GM10248 (cell line): ENCODE results near the gene DAB1.

Experiments
- CTCF ChIA-PET: fragments of 300-600 bp; sonication (Branson Sonifier 250); formaldehyde crosslinking; extraction: SDS; loops from one replicate; lab custom pipeline; 2021; ENCODE audit warnings: antibody characterized with exemption; lab: Yijun Ruan, JAX
- POLR2A ChIA-PET: fragments of 350-650 bp; sonication (Branson Sonifier 250); formaldehyde crosslinking; extraction: SDS; loops from one replicate; lab custom pipeline; 2020; ENCODE audit warnings: antibody characterized with exemption; lab: Yijun Ruan, JAX
- DNase-seq: peaks from one replicate; pipeline ENCODE4 v3.0.0; 2012; ENCODE audit errors: extremely low spot score
- TF ChIP-seq, protein P1 (sequence below): IDR thresholded peaks from 2 replicates; pipeline ENCODE4 v1.5.1; 2012; ENCODE audit warnings: mild to moderate bottlenecking, low read depth; ENCODE audit errors: extremely low read depth, missing control alignments, control extremely low read depth

Gene DAB1

DNA sequence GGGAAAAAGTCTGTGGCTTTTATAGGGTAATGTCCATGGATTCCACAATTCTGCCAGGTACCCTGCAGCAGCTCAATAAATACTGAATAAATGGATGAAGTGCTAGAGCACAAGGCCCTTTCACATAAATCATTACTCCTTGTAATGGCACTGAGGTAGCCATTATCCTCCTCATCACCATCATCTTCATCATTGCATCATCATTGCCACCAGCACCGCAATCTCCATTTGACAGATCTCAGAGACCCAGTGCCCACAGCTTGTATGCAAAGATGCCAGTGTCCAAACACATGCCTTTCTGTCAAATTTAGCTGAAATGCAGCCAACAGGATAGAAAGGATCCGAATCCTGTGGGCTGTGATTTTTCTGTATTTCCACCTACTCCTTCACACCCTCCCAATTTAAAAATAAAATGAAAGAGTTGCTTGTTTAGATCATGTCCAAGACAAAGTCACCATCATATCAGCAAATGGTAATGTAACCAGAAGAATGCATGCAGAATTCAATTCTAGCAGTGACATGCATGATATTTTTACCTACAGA is 17.4 kb downstream of the DAB1 start:
- TF ChIP-seq, protein P1, sequence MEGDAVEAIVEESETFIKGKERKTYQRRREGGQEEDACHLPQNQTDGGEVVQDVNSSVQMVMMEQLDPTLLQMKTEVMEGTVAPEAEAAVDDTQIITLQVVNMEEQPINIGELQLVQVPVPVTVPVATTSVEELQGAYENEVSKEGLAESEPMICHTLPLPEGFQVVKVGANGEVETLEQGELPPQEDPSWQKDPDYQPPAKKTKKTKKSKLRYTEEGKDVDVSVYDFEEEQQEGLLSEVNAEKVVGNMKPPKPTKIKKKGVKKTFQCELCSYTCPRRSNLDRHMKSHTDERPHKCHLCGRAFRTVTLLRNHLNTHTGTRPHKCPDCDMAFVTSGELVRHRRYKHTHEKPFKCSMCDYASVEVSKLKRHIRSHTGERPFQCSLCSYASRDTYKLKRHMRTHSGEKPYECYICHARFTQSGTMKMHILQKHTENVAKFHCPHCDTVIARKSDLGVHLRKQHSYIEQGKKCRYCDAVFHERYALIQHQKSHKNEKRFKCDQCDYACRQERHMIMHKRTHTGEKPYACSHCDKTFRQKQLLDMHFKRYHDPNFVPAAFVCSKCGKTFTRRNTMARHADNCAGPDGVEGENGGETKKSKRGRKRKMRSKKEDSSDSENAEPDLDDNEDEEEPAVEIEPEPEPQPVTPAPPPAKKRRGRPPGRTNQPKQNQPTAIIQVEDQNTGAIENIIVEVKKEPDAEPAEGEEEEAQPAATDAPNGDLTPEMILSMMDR = no peak
- CTCF ChIA-PET = interaction anchor here (1.4 kb wide), 1 partner anchor 12 kb away, joined by 3 read pairs; no protein-coding TSS in a partner anchor
- DNase-seq = no peak
- POLR2A ChIA-PET = no interaction called here

DNA sequence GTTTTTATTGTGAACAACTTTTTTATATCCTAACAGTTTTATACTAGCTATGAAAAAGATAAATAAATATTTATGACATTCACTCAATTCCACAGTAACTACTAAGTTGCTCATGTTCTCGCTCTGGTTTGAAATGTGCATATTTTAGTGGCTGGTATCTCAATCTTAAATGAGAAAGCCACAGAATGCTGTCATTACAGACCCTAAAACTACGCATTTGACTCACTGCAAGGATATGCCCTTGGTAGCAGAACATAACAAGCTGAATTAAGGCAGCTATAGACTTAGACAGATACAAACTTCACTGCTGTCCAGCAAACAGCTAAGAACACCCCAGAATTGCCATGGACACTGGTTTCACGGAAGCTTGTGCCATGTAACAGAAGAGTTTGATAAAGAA is 19.0 kb downstream of the DAB1 start:
- TF ChIP-seq, protein P1 = no peak
- CTCF ChIA-PET = interaction anchor here (0.8 to 1.4 kb wide), 2 partner anchors 14 to 26 kb away, joined by 3 to 4 read pairs; no protein-coding TSS in a partner anchor
- POLR2A ChIA-PET = no interaction called here
- DNase-seq = no peak

DNA sequence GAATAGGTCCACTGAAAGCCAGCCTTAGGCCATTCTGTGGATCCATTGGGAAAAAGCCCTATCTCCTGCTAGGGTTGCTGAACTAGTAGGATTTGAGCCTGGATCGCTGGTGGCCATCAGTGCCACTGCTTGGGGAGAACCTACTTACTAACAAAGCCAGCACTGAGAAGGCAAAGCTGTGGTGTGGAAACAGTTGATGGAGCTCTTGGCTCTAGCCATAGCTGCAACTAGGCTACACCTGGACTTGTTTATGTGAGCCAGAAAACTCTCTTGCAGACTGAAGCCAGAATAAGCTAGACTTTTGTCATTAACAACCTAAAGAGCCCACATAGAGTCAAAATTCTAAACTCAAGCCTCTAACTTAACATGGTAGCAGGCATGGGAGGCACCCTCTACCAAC is 20.7 kb downstream of the DAB1 start:
- CTCF ChIA-PET = no interaction called here
- POLR2A ChIA-PET = no interaction called here
- no peak for DNase-seq
- TF ChIP-seq, protein P1 = no peak

DNA sequence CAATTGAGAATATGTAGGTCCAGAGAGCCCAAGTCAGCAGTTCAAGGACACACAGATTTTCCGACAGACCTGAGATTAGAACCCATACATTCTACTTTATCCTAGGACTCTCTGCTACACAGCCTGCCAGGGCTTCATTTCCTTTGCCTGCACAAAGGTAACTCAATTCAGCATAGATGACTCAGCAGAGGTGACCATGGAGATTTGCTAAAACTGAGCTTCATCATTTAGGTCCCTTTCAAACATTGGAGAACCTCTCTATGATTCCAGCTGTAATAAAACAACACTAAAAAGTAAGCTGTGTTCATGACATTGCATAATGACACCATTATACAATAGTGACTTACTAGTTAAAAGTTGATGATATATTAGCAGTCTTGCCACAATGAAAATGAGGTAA is 22.2 kb downstream of the DAB1 start:
- TF ChIP-seq, protein P1 = no peak
- DNase-seq = no peak
- POLR2A ChIA-PET = no interaction called here
- CTCF ChIA-PET = no interaction called here

DNA sequence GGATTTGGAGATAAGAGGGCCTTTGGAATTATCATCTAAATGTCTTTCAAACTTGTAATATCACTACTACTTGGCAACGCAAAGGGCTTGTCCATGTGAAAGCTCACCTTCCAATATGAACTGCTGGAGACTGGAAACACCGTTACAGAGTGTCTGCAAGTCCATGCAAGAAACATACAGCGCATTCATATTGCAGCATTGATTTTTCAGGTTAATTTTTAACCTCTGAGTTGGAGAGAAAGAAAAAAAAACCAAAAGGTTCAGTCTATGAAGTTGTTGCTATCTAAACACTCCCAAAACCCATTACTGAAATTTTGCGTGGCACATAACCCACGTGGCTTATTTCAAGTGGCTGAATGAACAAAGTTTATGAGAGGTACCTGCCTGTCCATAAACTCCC is 23.8 kb downstream of the DAB1 start:
- ChIA-PET POLR2A (no interaction called here), CTCF (no interaction called here)
- no peak for DNase-seq
- TF ChIP-seq, protein P1 = no peak

DNA sequence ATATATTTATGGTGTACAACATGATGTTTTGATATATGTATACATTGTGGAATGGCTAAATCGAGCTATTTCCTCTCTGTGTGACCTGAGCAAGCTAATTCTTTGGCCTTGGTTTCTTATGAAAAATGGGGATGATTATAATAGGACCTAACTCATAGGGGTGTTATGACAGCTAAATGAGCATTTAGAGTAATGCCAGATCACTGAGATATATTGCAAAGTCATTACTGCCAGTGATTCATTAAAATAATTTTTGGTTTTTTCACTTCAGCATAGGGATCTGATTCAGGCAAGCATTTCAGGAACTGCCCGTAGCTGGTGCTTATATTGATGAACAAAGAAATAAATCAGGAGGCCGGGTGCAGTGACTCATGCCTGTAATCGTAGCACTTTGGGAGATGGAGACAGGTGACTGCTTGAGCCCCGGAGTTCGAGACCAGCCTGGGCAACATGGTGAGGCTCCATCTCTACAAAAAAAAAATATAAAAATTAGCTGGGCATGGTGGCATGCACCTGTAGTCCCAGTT is 30.7 kb downstream of the DAB1 start:
- ChIA-PET POLR2A (no interaction called here), CTCF (no interaction called here)
- TF ChIP-seq, protein P1 = no peak
- DNase-seq = no peak
